Neural progenitor cell (in vitro differentiated cells): Measurements from ENCODE around the gene SYF2. TPM values are rescaled to one million over a fixed set of nuclear protein-coding genes. Genes with fewer than 3 reads are reported as not detected.
A peak's percentile ranks its signal among the peaks of the same experiment; 100 is the strongest.
"Not testable (repeated sequence)": the region's sequence is repeated elsewhere in the genome, so short reads cannot be mapped to it uniquely, and the experiment has no call there.

Source experiments
- DNase-seq: peaks from one replicate; pipeline ENCODE4 v3.0.0-alpha.2; 2016; ENCODE audit warnings: low spot score
- H2AFZ ChIP-seq: fragments of 200-600 bp; sonication (generic); replicated peaks from 2 replicates; pipeline ENCODE4 v1.6.1; 2016; ENCODE audit warnings: antibody characterized with exemption
- H3F3A ChIP-seq: fragments of 200-600 bp; sonication (generic); 2 replicates; pipeline ENCODE4 v1.6.1; 2016; ENCODE audit warnings: antibody characterized with exemption, low read depth
- H3K27ac ChIP-seq: fragments of 200-600 bp; sonication (generic); 2 replicates; pipeline ENCODE4 v1.5.1; 2016; ENCODE audit warnings: mild to moderate bottlenecking
- H3K27me3 ChIP-seq: fragments of 200-600 bp; sonication (generic); 2 replicates; pipeline ENCODE4 v1.6.1; 2016; ENCODE audit warnings: mild to moderate bottlenecking, moderate library complexity
- H3K36me3 ChIP-seq: fragments of 200-600 bp; sonication (generic); 2 replicates; pipeline ENCODE4 v1.5.1; 2016
- H3K4me1 ChIP-seq: fragments of 200-600 bp; sonication (generic); 2 replicates; pipeline ENCODE4 v1.6.1; 2016; ENCODE audit warnings: mixed run types
- H3K4me2 ChIP-seq: fragments of 200-600 bp; sonication (generic); 2 replicates; pipeline ENCODE4 v1.6.1; 2016
- H3K4me3 ChIP-seq: fragments of 200-600 bp; sonication (generic); 2 replicates; pipeline ENCODE4 v1.5.1; 2016
- H3K79me2 ChIP-seq: fragments of 200-600 bp; sonication (generic); 2 replicates; pipeline ENCODE4 v1.6.1; 2016; ENCODE audit warnings: low read depth
- H3K9ac ChIP-seq: fragments of 200-600 bp; sonication (generic); 2 replicates; pipeline ENCODE4 v1.6.1; 2016
- H3K9me3 ChIP-seq: fragments of 200-600 bp; sonication (generic); 2 replicates; pipeline ENCODE4 v1.5.1; 2016; ENCODE audit warnings: low read depth
- H4K20me1 ChIP-seq: fragments of 200-600 bp; sonication (generic); 2 replicates; pipeline ENCODE4 v1.6.1; 2016; ENCODE audit warnings: low read depth
- H3K27ac Mint-ChIP-seq: 3 replicates; pipeline ENCODE4 v1.8.0; 2021; ENCODE audit warnings: mixed read lengths
- H3K27me3 Mint-ChIP-seq: 2 replicates; pipeline ENCODE4 v1.8.0; 2022; ENCODE audit warnings: low read depth, mild to moderate bottlenecking, inconsistent platforms, moderate library complexity, mixed read lengths; ENCODE audit not compliant: insufficient read depth
- H3K36me3 Mint-ChIP-seq: 3 replicates; pipeline ENCODE4 v1.8.0; 2021; ENCODE audit warnings: mixed read lengths
- H3K4me1 Mint-ChIP-seq: 3 replicates; pipeline ENCODE4 v1.8.0; 2021; ENCODE audit warnings: mixed read lengths
- H3K4me3 Mint-ChIP-seq: 3 replicates; pipeline ENCODE4 v1.8.0; 2021; ENCODE audit warnings: mild to moderate bottlenecking, moderate library complexity, mixed read lengths
- H3K9me3 Mint-ChIP-seq: 3 replicates; pipeline ENCODE4 v1.8.0; 2020; ENCODE audit warnings: mixed read lengths
- CTCF ChIP-seq: fragments of 200-600 bp; sonication (generic); IDR thresholded peaks from 2 replicates; pipeline ENCODE4 v1.5.1; 2017; ENCODE audit warnings: antibody characterized with exemption, mild to moderate bottlenecking
- EZH2 ChIP-seq: fragments of 200-600 bp; sonication (generic); IDR thresholded peaks from 2 replicates; pipeline ENCODE4 v1.6.1; 2017; ENCODE audit warnings: antibody characterized with exemption, mild to moderate bottlenecking, moderate library complexity
- EZH2phosphoT487 ChIP-seq: fragments of 200-600 bp; sonication (generic); IDR thresholded peaks from 2 replicates; pipeline ENCODE4 v1.6.1; 2017; ENCODE audit warnings: antibody characterized with exemption
- total RNA-seq: library from RNA; depleted of rRNA; stranded (reverse); fragments of >200 nt; gene quantifications from 2 replicates; pipeline ENCODE4 v1.2.3, GENCODE V29; 2015; ENCODE audit warnings: low replicate concordance

The SYF2 gene
- total RNA-seq, 1 donor from 2014 or later: 114 TPM

- H3K4me3 Mint-ChIP-seq: no peak overlapping the region
- no peaks in the 10 kb centered on the region for H3K9me3 ChIP-seq
- H3K27me3 ChIP-seq: no peaks in the 10 kb centered on the region
- H4K20me1 ChIP-seq: peaks cover 24% of the 10 kb centered on the region
- peaks cover 73% of the 10 kb centered on the region for H3F3A ChIP-seq
- H3K27ac ChIP-seq: no peak overlapping the region
- no peak overlapping the region for H3K27ac Mint-ChIP-seq
- no peak for TF ChIP-seq CTCF
- no peak for TF ChIP-seq EZH2phosphoT487
- TF ChIP-seq EZH2: no peak
- H3K36me3 Mint-ChIP-seq: peaks cover 10% of the 10 kb centered on the region
- no peak overlapping the region for H2AFZ ChIP-seq
- H3K9ac ChIP-seq: no peak overlapping the region
- H3K4me1 ChIP-seq: peaks cover 8% of the 10 kb centered on the region
- H3K79me2 ChIP-seq: peaks cover 43% of the 10 kb centered on the region
- no peaks in the 10 kb centered on the region for H3K9me3 Mint-ChIP-seq
- no peak overlapping the region for H3K4me2 ChIP-seq
- H3K4me1 Mint-ChIP-seq: peaks cover 41% of the 10 kb centered on the region
- peaks cover 2% of the 10 kb centered on the region for H3K27me3 Mint-ChIP-seq
- no peak overlapping the region for H3K4me3 ChIP-seq
- DNase-seq: no peak
- peaks cover 12% of the 10 kb centered on the region for H3K36me3 ChIP-seq
Observed at GRCh38 chr1:25243907-25244306, 11.6 kb upstream of the SYF2 start.

GRCh38 chr1:25239681-25240541 lies 7.6 kb upstream of the SYF2 start:
- H3K9me3 Mint-ChIP-seq: no peaks in the 10 kb centered on the region
- DNase-seq: peak; percentile 95
- TF ChIP-seq EZH2 (no peak), CTCF (peak; percentile 65)
- Histone ChIP-seq H3K9ac (peak overlapping the region; percentile 42), H2AFZ (peak overlapping the region; percentile 62), H3K36me3 (peaks cover 12% of the 10 kb centered on the region), H3F3A (peaks cover 71% of the 10 kb centered on the region), H3K4me3 (peak overlapping the region; percentile 77), H3K4me2 (peak overlapping the region; percentile 90), H3K9me3 (no peaks in the 10 kb centered on the region), H3K27ac (peak overlapping the region; percentile 51), H3K4me1 (peaks cover 8% of the 10 kb centered on the region), H3K27me3 (no peaks in the 10 kb centered on the region), H3K79me2 (peaks cover 44% of the 10 kb centered on the region), H4K20me1 (peaks cover 5% of the 10 kb centered on the region)
- H3K36me3 Mint-ChIP-seq: peaks cover 10% of the 10 kb centered on the region
- peaks cover 22% of the 10 kb centered on the region for H3K4me1 Mint-ChIP-seq
- peak overlapping the region; percentile 92 for H3K4me3 Mint-ChIP-seq
- peak overlapping the region; percentile 87 for H3K27ac Mint-ChIP-seq
- no peaks in the 10 kb centered on the region for H3K27me3 Mint-ChIP-seq

- Mint-ChIP-seq H3K4me1 (peaks cover 21% of the 10 kb centered on the region), H3K27ac (no peak overlapping the region), H3K27me3 (no peaks in the 10 kb centered on the region), H3K9me3 (no peaks in the 10 kb centered on the region), H3K36me3 (peaks cover 2% of the 10 kb centered on the region), H3K4me3 (no peak overlapping the region)
- peaks cover 3% of the 10 kb centered on the region for H4K20me1 ChIP-seq
- no peaks in the 10 kb centered on the region for H3K9me3 ChIP-seq
- H3K4me2 ChIP-seq: no peak overlapping the region
- H3K27me3 ChIP-seq: no peaks in the 10 kb centered on the region
- H3K79me2 ChIP-seq: peaks cover 46% of the 10 kb centered on the region
- DNase-seq: no peak
- H3K9ac ChIP-seq: no peak overlapping the region
- H3K27ac ChIP-seq: no peak overlapping the region
- H3K4me3 ChIP-seq: no peak overlapping the region
- H3K36me3 ChIP-seq: no peaks in the 10 kb centered on the region
- peaks cover 57% of the 10 kb centered on the region for H3F3A ChIP-seq
- no peak overlapping the region for H2AFZ ChIP-seq
- peaks cover 11% of the 10 kb centered on the region for H3K4me1 ChIP-seq
- TF ChIP-seq CTCF: no peak
- TF ChIP-seq EZH2: no peak
- no peak for TF ChIP-seq EZH2phosphoT487
Observed at GRCh38 chr1:25238046-25238445, 5.7 kb upstream of the SYF2 start.

- H3K79me2 ChIP-seq: peaks cover 62% of the 10 kb centered on the region
- not testable (repeated sequence) for H3K4me2 ChIP-seq, H3K27ac Mint-ChIP-seq, H3K36me3 Mint-ChIP-seq, H3K27me3 ChIP-seq, H3K27ac ChIP-seq, H3K9me3 Mint-ChIP-seq, H4K20me1 ChIP-seq, DNase-seq, H3K4me3 ChIP-seq, H3K36me3 ChIP-seq, H3K9ac ChIP-seq, H3K4me3 Mint-ChIP-seq, H2AFZ ChIP-seq, H3K27me3 Mint-ChIP-seq, H3K9me3 ChIP-seq
- H3F3A ChIP-seq: peaks cover 50% of the 10 kb centered on the region
- peaks cover 16% of the 10 kb centered on the region for H3K4me1 ChIP-seq
- H3K4me1 Mint-ChIP-seq: peaks cover 26% of the 10 kb centered on the region
Observed at GRCh38 chr1:25236261-25236660, 4.0 kb upstream of the SYF2 start.

- Histone ChIP-seq H3K79me2 (peaks cover 65% of the 10 kb centered on the region), H3F3A (peaks cover 42% of the 10 kb centered on the region), H3K4me1 (peaks cover 14% of the 10 kb centered on the region)
- H3K4me3 Mint-ChIP-seq, H3K4me2 ChIP-seq, H3K27me3 ChIP-seq, H4K20me1 ChIP-seq, H3K9me3 Mint-ChIP-seq, H3K36me3 ChIP-seq, DNase-seq, H3K4me3 ChIP-seq, H3K27me3 Mint-ChIP-seq, H3K27ac ChIP-seq, H2AFZ ChIP-seq, H3K36me3 Mint-ChIP-seq, H3K27ac Mint-ChIP-seq, H3K9me3 ChIP-seq, H3K9ac ChIP-seq: not testable (repeated sequence)
- peaks cover 25% of the 10 kb centered on the region for H3K4me1 Mint-ChIP-seq
Observed at GRCh38 chr1:25235411-25235810, 3.1 kb upstream of the SYF2 start.
